ENCODE results near the gene ZNF837.
"Not testable (repeated sequence)": the region's sequence is repeated elsewhere in the genome, so short reads cannot be mapped to it uniquely, and the experiment has no call there.

ZNF837 gene

GRCh38 chr19:58380662-58381459 is at the start of gene ZNF837:
TSS of gene ZNF837 (minus strand) at chr19:58381030. CDS start at chr19:58369332, 11,698 bp downstream.
- peak; percentile 100 for DNase-seq

DNA sequence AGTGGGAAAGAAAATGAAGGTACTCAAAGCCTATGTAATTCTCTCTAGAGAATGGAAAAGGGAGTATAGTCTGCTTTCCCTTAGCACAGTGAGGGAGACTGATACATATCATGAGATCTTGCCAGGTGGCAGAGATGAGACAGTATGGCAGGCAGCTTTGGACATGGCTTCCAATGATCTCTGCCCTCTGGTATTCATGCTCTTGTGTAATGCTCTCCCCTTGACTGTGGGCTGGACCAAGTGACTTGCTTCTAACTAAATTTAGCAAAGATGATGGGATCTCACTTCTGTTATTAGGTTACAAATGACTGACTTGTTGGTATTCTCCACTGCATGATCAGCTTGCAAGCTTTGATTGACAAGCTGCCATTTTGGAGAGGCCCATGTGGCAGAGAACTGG is 48.9 kb upstream of the ZNF837 start:
- DNase-seq = no peak

DNA sequence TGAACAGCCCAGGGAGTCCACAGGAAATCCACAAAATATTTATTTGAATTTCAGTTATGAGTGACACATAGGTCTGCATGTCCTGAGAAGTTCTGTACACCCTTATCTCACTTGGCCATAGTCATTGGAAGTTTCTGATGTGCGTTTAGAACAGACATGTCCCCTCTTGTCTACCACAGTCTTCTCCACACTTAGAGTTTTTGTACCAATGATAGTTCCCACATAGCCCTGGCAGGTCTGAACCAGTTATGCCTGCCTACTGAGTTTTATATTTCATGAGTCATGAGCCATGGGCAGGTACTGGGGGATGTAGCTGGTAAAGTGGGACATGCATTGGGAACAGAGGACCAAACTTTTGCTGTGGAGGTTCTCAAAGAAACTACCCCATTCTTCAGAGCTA is 47.8 kb upstream of the ZNF837 start:
- no peak for DNase-seq

GRCh38 chr19:58417071-58417470 is 36.2 kb upstream of the ZNF837 start:
- DNase-seq = no peak

DNA sequence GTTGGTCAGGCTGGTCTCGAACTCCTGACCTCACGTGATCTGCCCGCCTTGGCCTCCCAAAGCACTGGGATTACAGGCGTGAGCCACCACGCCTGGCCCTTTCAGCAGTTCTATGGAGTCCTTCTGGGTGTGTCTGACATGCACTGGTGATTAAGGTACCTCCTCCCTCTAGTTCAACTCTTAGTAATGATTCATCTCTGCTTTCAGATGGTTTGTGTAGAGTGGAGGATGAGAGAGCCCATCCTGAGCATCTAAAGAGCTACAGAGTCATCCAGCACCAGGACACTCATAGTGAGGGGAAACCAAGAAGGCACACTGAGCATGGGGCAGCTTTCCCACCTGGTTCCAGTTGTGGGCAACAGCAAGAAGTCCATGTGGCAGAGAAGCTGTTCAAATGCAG is 35.8 kb upstream of the ZNF837 start:
- no peak for DNase-seq

- peak; percentile 44 for DNase-seq
Observed at GRCh38 chr19:58409010-58409790, 28.4 kb upstream of the ZNF837 start.

DNA sequence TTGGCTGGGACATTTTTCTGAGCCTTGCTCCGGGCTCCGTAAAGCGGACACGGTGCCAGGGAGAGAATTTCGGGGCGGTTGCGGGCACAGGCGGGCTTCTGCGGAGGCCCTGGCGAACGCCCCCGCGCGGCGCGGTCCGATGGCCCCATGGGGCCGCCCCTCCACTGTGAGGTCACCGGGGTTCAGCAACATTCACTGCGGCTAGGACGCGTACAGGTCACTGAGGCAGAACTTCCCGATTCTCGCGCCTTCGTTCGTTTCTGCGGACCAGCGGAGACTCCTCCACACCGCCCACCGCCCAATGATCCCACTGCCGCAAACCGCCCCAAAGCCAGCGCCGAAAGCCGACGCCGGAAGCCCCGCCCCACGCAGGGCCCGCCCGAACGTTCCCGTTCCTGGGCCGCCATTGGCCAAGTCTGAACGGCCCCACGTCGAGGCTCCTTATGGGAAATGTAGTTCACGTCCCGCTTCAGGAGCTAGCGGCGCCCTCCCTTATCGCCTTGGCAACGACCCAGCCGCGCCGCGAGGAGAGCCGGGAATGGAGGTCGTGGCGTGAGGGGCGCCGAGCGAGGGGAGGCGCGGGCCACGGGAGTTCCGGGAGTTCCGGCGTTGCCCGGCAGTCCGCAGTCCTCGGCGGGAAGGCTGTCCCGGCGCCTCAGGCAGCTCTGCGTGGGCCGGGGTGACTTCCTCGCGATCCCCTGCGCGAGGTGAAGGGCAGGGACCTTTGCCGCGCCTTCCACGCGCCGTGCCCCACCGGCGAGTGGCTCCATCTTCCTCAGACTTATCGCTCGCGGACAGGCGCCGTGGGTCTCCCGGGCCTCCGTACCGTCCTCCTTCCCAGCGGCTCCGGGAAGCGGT is 27.6 kb upstream of the ZNF837 start, which contains the start of gene ZNF584:
Gene ZNF584, plus strand, starts transcription at position 498 of the 858 bp plus-strand sequence. CDS start 499 bp downstream, outside the sequence.
- DNase-seq = peak; percentile 96

GRCh38 chr19:58407658-58408151 is 26.9 kb upstream of the ZNF837 start:
- no peak for DNase-seq

- no peak for DNase-seq
Observed at GRCh38 chr19:58406818-58407657, 26.2 kb upstream of the ZNF837 start.

DNA sequence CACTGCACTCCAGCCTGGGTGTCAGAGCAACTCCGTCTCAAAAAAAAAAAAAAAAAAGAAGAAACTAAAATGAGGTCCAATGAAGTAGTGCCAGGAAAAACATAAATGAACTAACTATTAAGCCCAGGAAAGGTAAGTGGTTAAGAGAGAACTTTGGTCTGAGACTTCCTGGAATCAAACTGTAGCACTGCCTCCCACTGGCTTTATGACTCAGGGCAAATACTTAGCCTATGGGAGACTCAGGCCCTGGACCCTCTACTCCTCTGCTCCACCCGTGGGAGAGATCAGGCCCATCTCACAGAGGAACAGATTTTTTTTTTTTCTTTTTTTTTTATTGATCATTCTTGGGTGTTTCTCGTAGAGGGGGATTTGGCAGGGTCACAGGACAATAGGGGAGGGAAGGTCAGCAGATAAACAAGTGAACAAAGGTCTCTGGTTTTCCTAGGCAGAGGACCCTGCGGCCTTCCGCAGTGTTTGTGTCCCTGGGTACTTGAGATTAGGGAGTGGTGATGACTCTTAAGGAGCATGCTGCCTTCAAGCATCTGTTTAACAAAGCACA is 23.2 kb upstream of the ZNF837 start:
- not testable (repeated sequence) for DNase-seq

DNA sequence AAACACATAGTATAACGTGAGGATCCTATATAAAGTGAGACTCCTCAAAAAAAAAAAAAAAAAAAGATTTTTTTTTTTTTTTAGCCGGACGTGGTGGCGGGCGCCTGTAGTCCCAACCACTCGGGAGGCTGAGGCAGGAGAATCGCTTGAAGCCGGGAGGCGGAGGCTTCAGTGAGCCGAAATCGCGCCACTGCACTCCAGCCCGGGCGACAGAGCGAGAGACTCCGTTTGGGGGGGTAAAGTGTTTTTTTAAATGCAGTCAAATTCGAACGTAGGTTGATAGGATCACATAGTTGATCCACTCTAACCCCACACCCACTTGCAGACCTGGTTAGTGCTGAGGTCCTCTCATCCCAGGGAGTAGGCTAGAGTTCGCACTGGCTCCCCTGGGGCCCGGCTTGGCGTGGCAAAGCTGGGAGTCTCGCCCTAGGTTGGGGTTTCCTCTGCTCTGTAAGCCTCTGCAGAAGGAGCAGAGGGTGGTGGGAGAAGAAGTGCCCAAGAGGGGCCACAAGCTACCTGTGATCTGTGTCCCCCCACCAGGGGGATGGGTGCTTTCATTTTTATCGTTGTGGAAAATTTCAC is 21.1 kb upstream of the ZNF837 start:
- no peak for DNase-seq

- DNase-seq = peak; percentile 99
Observed at GRCh38 chr19:58400916-58401839, 20.3 kb upstream of the ZNF837 start.

- DNase-seq = no peak
Observed at GRCh38 chr19:58400316-58400915, 19.6 kb upstream of the ZNF837 start.

GRCh38 chr19:58399903-58400302 is 19.1 kb upstream of the ZNF837 start:
- DNase-seq = no peak

- DNase-seq = no peak
Observed at GRCh38 chr19:58398545-58398944, 17.7 kb upstream of the ZNF837 start.

DNA sequence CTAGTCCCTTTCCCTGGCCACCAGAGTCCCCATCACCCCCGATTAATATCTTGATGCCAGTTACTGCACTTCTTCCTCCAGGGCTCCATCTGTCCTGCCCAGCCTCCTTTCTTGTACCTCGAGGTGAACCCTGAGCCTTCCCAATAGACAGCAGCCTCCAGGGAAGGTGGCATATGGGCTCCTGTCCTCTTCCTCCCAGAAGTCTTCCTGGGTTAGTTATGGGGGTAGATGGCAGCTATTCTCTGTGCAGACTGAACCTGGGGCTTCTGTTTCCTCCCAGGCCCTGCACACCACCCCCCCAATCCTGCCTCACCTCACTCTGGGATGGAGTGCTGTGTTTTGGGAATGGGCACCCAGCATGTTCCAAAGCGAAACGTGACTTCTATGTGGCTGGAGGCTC is 17.3 kb upstream of the ZNF837 start:
- DNase-seq = no peak

GRCh38 chr19:58397533-58398037 is 16.8 kb upstream of the ZNF837 start:
- DNase-seq = no peak

DNA sequence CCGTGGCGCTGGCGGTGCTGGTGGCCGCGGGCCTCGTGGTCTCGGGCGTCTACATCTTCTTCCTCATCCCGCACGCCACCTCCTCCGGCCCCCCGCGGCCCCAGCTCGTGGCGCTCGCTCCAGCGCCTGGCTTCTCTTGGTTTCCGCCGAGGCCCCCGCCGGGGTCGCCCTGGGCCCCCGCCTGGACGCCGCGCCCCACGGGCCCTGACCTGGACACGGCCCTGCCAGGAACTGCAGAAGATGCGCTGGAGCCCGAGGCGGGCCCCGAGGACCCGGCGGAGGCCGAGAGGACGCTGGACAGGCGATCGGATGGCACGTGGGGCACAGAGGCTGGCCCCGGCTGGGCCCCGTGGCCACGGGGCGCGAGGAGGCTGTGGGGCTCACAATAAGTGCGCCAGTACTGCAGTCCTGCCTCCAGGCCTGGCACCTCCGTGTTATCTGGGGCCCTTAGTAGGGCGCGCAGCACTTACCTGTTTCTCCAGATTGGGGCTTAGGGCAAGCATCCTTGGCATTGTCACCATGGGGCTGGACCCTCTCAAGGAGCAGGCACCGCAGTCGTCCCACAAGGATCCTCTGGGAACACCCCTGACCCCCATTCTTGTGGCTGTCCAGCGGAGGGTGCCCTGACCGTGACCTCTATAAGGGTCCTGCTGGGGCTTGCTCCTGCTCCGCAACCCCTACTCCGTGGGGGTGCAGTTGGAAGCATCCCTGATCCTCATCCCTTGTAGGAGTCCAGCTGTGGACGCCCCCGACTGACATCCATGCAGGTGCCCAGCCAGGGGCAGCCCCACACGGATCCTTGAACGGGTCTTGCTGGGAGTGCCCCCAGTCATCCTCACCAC is 16.1 kb upstream of the ZNF837 start:
- no peak for DNase-seq
